Panc1 (cell line): ENCODE data around the gene SPATA3.

Experiments
- CTCF ChIP-seq: fragments of 450-650 bp; IDR thresholded peaks from 2 replicates; pipeline ENCODE4 v1.5.1; 2017; ENCODE audit warnings: mild to moderate bottlenecking
- POLR2AphosphoS5 ChIP-seq: IDR thresholded peaks from 2 replicates; pipeline ENCODE4 v1.6.1; 2012; ENCODE audit warnings: mild to moderate bottlenecking, low read depth, low read length, moderate library complexity
- REST ChIP-seq, 2 experiments: IDR thresholded peaks; 2 replicates each; pipeline ENCODE4 v1.6.1; 2011 to 2012; ENCODE audit warnings: low read depth in 2 of 2, control low read depth in 1 of 2, low read length in 1 of 2, mild to moderate bottlenecking in 1 of 2, moderate library complexity in 1 of 2; ENCODE audit not compliant: insufficient read depth in 1 of 2
- SIN3A ChIP-seq: IDR thresholded peaks from 2 replicates; pipeline ENCODE4 v1.6.1; 2012; ENCODE audit warnings: low read depth, mild to moderate bottlenecking, low read length, moderate library complexity, borderline replicate concordance; ENCODE audit not compliant: insufficient read depth
- TCF7L2 ChIP-seq: IDR thresholded peaks from 2 replicates; pipeline ENCODE4 v1.6.1; 2011; ENCODE audit warnings: mild to moderate bottlenecking, low read depth, low read length, inconsistent platforms

GRCh38 chr2:231047923-231048915 is 52.3 kb downstream of the SPATA3 start:
- TF ChIP-seq POLR2AphosphoS5 (no peak), REST (IDR thresholded peaks at IDR 0.05; ENCODE audit: insufficient read depth in 1 of 2, low read depth in 2 of 2, low read length in 1 of 2) (no peak), CTCF (no peak), SIN3A (no peak), TCF7L2 (no peak)
